Lower lobe of right lung (tissue), 2 donors: Measurements from ENCODE around the gene ATRNL1. TPM values are rescaled to one million over a fixed set of nuclear protein-coding genes. Genes with fewer than 3 reads are reported as not detected.

ENCODE experiments used
- ATAC-seq, 2 donors: fragments of 200-7000 bp; cut with Tn5 transposase; one replicate each; pipeline ENCODE4 v1.9.1; 2020 to 2022; ENCODE audit warnings: mild to moderate bottlenecking in 2 of 2, moderate library complexity in 2 of 2
- DNase-seq: peaks from one replicate; pipeline ENCODE4 v3.0.0-alpha.2; 2020
- H3K27ac ChIP-seq: fragments of 200-600 bp; one replicate; pipeline ENCODE4 v1.8.0; 2022
- H3K27me3 ChIP-seq: fragments of 200-600 bp; one replicate; pipeline ENCODE4 v1.8.0; 2022; ENCODE audit warnings: low read depth
- H3K36me3 ChIP-seq: fragments of 200-600 bp; one replicate; pipeline ENCODE4 v1.8.0; 2022; ENCODE audit warnings: mild to moderate bottlenecking
- H3K4me1 ChIP-seq: fragments of 200-600 bp; one replicate; pipeline ENCODE4 v1.8.0; 2022
- H3K4me3 ChIP-seq: fragments of 200-600 bp; one replicate; pipeline ENCODE4 v1.8.0; 2022; ENCODE audit warnings: mild to moderate bottlenecking
- H3K9me3 ChIP-seq: fragments of 200-600 bp; one replicate; pipeline ENCODE4 v1.8.0; 2022
- CTCF ChIP-seq: fragments of 200-600 bp; IDR thresholded peaks from one replicate; pipeline ENCODE4 v1.8.0; 2022; ENCODE audit warnings: antibody characterized with exemption, mild to moderate bottlenecking
- intact Hi-C: fragments of 100-400 bp; cut with DNase I; formaldehyde crosslinking; loops from one replicate; pipeline ENCODE4 v1.11.0; 2022
- total RNA-seq: library from RNA; stranded (reverse); fragmentation: NEBNext Ultra II Directional; extraction: Animal tissue kit (Norgen Biotek cat#: 25700); gene quantifications from one replicate; pipeline ENCODE4 v1.2.1, GENCODE V29; 2021
- donor health status: DM: no; HTN: yes; CAD: no; lungs with severe emphysema.

The ATRNL1 gene
- total RNA-seq, 1 donor from 2014 or later, result 0.92 TPM

GRCh38 chr10:115898242-115898641 lies 805.1 kb downstream of the ATRNL1 start:
- intact Hi-C loops, result no loop called here
- no peak for DNase-seq
- Histone ChIP-seq H3K27ac (no peak overlapping the region), H3K27me3 (no peaks in the 10 kb centered on the region), H3K36me3 (no peaks in the 10 kb centered on the region), H3K4me1 (no peaks in the 10 kb centered on the region), H3K4me3 (no peak overlapping the region), H3K9me3 (no peaks in the 10 kb centered on the region)
- TF ChIP-seq CTCF, result no peak
- ATAC-seq, result peak in 1 of 2 donors; percentile 9

- H3K27ac ChIP-seq, result no peak overlapping the region
- no peaks in the 10 kb centered on the region for H3K4me1 ChIP-seq
- H3K9me3 ChIP-seq, result no peaks in the 10 kb centered on the region
- H3K36me3 ChIP-seq, result no peaks in the 10 kb centered on the region
- no peak for TF ChIP-seq CTCF
- no peaks in the 10 kb centered on the region for H3K27me3 ChIP-seq
- no peak overlapping the region for H3K4me3 ChIP-seq
- intact Hi-C loops, result no loop called here
- DNase-seq, result no peak
- no peak for ATAC-seq
Observed at GRCh38 chr10:115902596-115902995, 809.4 kb downstream of the ATRNL1 start.

GRCh38 chr10:115903207-115903606 lies 810.0 kb downstream of the ATRNL1 start:
- no peak overlapping the region for H3K27ac ChIP-seq
- DNase-seq, result no peak
- no peak for TF ChIP-seq CTCF
- H3K9me3 ChIP-seq, result no peaks in the 10 kb centered on the region
- H3K4me3 ChIP-seq, result no peak overlapping the region
- H3K27me3 ChIP-seq, result no peaks in the 10 kb centered on the region
- no peaks in the 10 kb centered on the region for H3K36me3 ChIP-seq
- no peaks in the 10 kb centered on the region for H3K4me1 ChIP-seq
- intact Hi-C loops, result no loop called here
- ATAC-seq, result no peak

GRCh38 chr10:115903845-115904244 lies 810.7 kb downstream of the ATRNL1 start:
- Histone ChIP-seq H3K9me3 (no peaks in the 10 kb centered on the region), H3K36me3 (no peaks in the 10 kb centered on the region), H3K4me1 (no peaks in the 10 kb centered on the region), H3K27me3 (no peaks in the 10 kb centered on the region), H3K4me3 (no peak overlapping the region), H3K27ac (no peak overlapping the region)
- no peak for DNase-seq
- intact Hi-C loops, result no loop called here
- no peak for ATAC-seq
- TF ChIP-seq CTCF, result no peak

- intact Hi-C loops, result no loop called here
- no peak for TF ChIP-seq CTCF
- no peak overlapping the region for H3K27ac ChIP-seq
Observed at GRCh38 chr10:115909037-115909436, 815.9 kb downstream of the ATRNL1 start.

More at GRCh38 chr10:115909037-115909436, 815.9 kb downstream of the ATRNL1 start:
- Histone ChIP-seq H3K36me3 (no peaks in the 10 kb centered on the region), H3K4me3 (no peak overlapping the region), H3K9me3 (no peaks in the 10 kb centered on the region), H3K27me3 (no peaks in the 10 kb centered on the region), H3K4me1 (no peaks in the 10 kb centered on the region)
- ATAC-seq, result no peak
- no peak for DNase-seq
